Chondrocyte (in vitro differentiated cells): ENCODE measurements around the gene METTL21C. TPM values are rescaled to one million over a fixed set of nuclear protein-coding genes. Genes with fewer than 3 reads are reported as not detected.
A peak's percentile ranks its signal among the peaks of the same experiment; 100 is the strongest.

Source experiments
- DNase-seq: peaks from one replicate; pipeline ENCODE4 v3.0.0; 2021; ENCODE audit warnings: mixed read lengths, low spot score
- H3K27ac Mint-ChIP-seq: one replicate; pipeline ENCODE4 v1.8.0; 2021; ENCODE audit warnings: mild to moderate bottlenecking, moderate library complexity, mixed read lengths; ENCODE audit not compliant: unreplicated experiment
- H3K27me3 Mint-ChIP-seq: 2 replicates; pipeline ENCODE4 v1.8.0; 2021; ENCODE audit warnings: low read depth, mixed read lengths
- H3K36me3 Mint-ChIP-seq: 2 replicates; pipeline ENCODE4 v1.8.0; 2021; ENCODE audit warnings: low read depth, mixed read lengths
- H3K4me1 Mint-ChIP-seq: 2 replicates; pipeline ENCODE4 v1.8.0; 2021; ENCODE audit warnings: low read depth, mild to moderate bottlenecking, mixed read lengths
- H3K4me3 Mint-ChIP-seq: one replicate; pipeline ENCODE4 v1.8.0; 2021; ENCODE audit warnings: mild to moderate bottlenecking, moderate library complexity, mixed read lengths; ENCODE audit not compliant: unreplicated experiment
- H3K9me3 Mint-ChIP-seq: 2 replicates; pipeline ENCODE4 v1.8.0; 2021; ENCODE audit warnings: low read depth, mixed read lengths
- CTCF ChIP-seq: fragments of 200-600 bp; sonication (generic); IDR thresholded peaks from 2 replicates; pipeline ENCODE4 v1.5.0; 2021; ENCODE audit warnings: antibody characterized with exemption, mild to moderate bottlenecking, moderate library complexity
- long read RNA-seq: library from polyadenylated mRNA; stranded (forward); transcript quantifications from one replicate; pipeline ENCODE4 v2.0.0, GENCODE V29; 2021
- total RNA-seq: library from RNA; stranded (reverse); gene quantifications from 3 replicates; pipeline ENCODE4 v1.2.1, GENCODE V29; 2021

METTL21C gene
- total RNA-seq: not detected in 3 replicates
- long read RNA-seq: 0 reads

- H3K27ac Mint-ChIP-seq: no peak within 1 kb of the TSS
- no peak within 1 kb of the TSS for H3K4me3 Mint-ChIP-seq
- peaks cover 2% of the 10 kb centered on the region for H3K36me3 Mint-ChIP-seq
- no peak for DNase-seq
- peaks cover 10% of the 10 kb centered on the region for H3K4me1 Mint-ChIP-seq
- H3K9me3 Mint-ChIP-seq: peaks cover 6% of the 10 kb centered on the region
- H3K27me3 Mint-ChIP-seq: peaks cover 4% of the 10 kb centered on the region
- TF ChIP-seq CTCF: no peak
These were observed at the start of gene METTL21C for GRCh38 chr13:102694937-102695336. TSS of gene METTL21C (minus strand) at chr13:102695044. CDS start at chr13:102694498, 546 bp downstream.

GRCh38 chr13:102742506-102742905 is 47.7 kb upstream of the METTL21C start:
- peaks cover 4% of the 10 kb centered on the region for H3K36me3 Mint-ChIP-seq
- peaks cover 22% of the 10 kb centered on the region for H3K27me3 Mint-ChIP-seq
- H3K4me3 Mint-ChIP-seq: no peak overlapping the region
- TF ChIP-seq CTCF: no peak
- no peaks in the 10 kb centered on the region for H3K4me1 Mint-ChIP-seq
- peaks cover 54% of the 10 kb centered on the region for H3K9me3 Mint-ChIP-seq
- no peak for DNase-seq
- no peak overlapping the region for H3K27ac Mint-ChIP-seq

GRCh38 chr13:102742101-102742500 is 47.3 kb upstream of the METTL21C start:
- H3K27me3 Mint-ChIP-seq: peaks cover 22% of the 10 kb centered on the region
- H3K36me3 Mint-ChIP-seq: peaks cover 4% of the 10 kb centered on the region
- H3K27ac Mint-ChIP-seq: no peak overlapping the region

GRCh38 chr13:102729560-102730270 is 34.9 kb upstream of the METTL21C start:
- Mint-ChIP-seq H3K4me1 (peaks cover 14% of the 10 kb centered on the region), H3K9me3 (no peaks in the 10 kb centered on the region), H3K27me3 (peaks cover 6% of the 10 kb centered on the region), H3K36me3 (peaks cover 2% of the 10 kb centered on the region), H3K27ac (peak overlapping the region; percentile 73), H3K4me3 (peak overlapping the region; percentile 11)
- no peak for DNase-seq
- peak; percentile 46 for TF ChIP-seq CTCF

More at GRCh38 chr13:102742101-102742500, 47.3 kb upstream of the METTL21C start:
- H3K4me3 Mint-ChIP-seq: no peak overlapping the region
- H3K4me1 Mint-ChIP-seq: no peaks in the 10 kb centered on the region
- DNase-seq: no peak
- TF ChIP-seq CTCF: no peak
- peaks cover 54% of the 10 kb centered on the region for H3K9me3 Mint-ChIP-seq

GRCh38 chr13:102726430-102726829 is 31.6 kb upstream of the METTL21C start:
- Mint-ChIP-seq H3K27ac (no peak overlapping the region), H3K4me3 (no peak overlapping the region), H3K36me3 (no peaks in the 10 kb centered on the region), H3K27me3 (peaks cover 1% of the 10 kb centered on the region), H3K4me1 (peaks cover 17% of the 10 kb centered on the region), H3K9me3 (no peaks in the 10 kb centered on the region)
- DNase-seq: no peak
- no peak for TF ChIP-seq CTCF
